H1 (cell line): ENCODE data around the gene ISL2. TPM values are rescaled to one million over a fixed set of nuclear protein-coding genes. Genes with fewer than 3 reads are reported as not detected.
A peak's percentile ranks its signal among the peaks of the same experiment; 100 is the strongest.

Source experiments
- CTCF ChIA-PET: fragments of 300-600 bp; sonication (Branson Sonifier 250); formaldehyde crosslinking; loops from one replicate; lab custom pipeline; 2021; ENCODE audit not compliant: partially characterized antibody; lab: Charles Lee
- POLR2A ChIA-PET: fragments of 300-600 bp; sonication (Branson Sonifier 250); formaldehyde crosslinking; loops from one replicate; lab custom pipeline; 2021; ENCODE audit warnings: inconsistent platforms; ENCODE audit not compliant: partially characterized antibody; lab: Charles Lee
- DNase-seq, 2 experiments: peaks; one replicate each; pipeline versions ENCODE4 v3.0.0 to v3.0.0-alpha.2; 2010 to 2022; ENCODE audit warnings: low spot score in 2 of 2, low read depth in 1 of 2, mixed read lengths in 1 of 2
- FAIRE-seq: peaks from 2 replicates; lab custom pipeline; 2011; peaks lifted over from hg19 to GRCh38; lab: Jason Lieb, UNC
- H2AFZ ChIP-seq: 2 replicates; pipeline ENCODE4 v1.8.1; 2012; ENCODE audit warnings: low read length, inconsistent platforms
- H2AK5ac ChIP-seq: 2 replicates; pipeline ENCODE4 v1.6.1; 2013; ENCODE audit warnings: low read depth, low read length
- H2BK120ac ChIP-seq: replicated peaks from 2 replicates; pipeline ENCODE3; 2013; ENCODE audit warnings: low read depth, low read length, inconsistent platforms
- H2BK12ac ChIP-seq: 2 replicates; pipeline ENCODE4 v1.6.1; 2013; ENCODE audit warnings: low read depth, low read length
- H2BK15ac ChIP-seq: 2 replicates; pipeline ENCODE4 v1.6.1; 2013; ENCODE audit warnings: low read length
- H2BK20ac ChIP-seq: 2 replicates; pipeline ENCODE4 v1.6.1; 2013; ENCODE audit warnings: low read length
- H2BK5ac ChIP-seq: 2 replicates; pipeline ENCODE4 v1.6.1; 2013; ENCODE audit warnings: low read depth, low read length
- H3K14ac ChIP-seq: 2 replicates; pipeline ENCODE4 v1.6.1; 2013; ENCODE audit warnings: inconsistent platforms; ENCODE audit not compliant: insufficient read length
- H3K18ac ChIP-seq: 2 replicates; pipeline ENCODE4 v1.6.1; 2013; ENCODE audit warnings: low read length; ENCODE audit errors: extremely low read depth
- H3K23ac ChIP-seq: 2 replicates; pipeline ENCODE4 v1.6.1; 2013; ENCODE audit warnings: inconsistent platforms; ENCODE audit not compliant: insufficient read length
- H3K23me2 ChIP-seq: 2 replicates; pipeline ENCODE4 v1.6.1; 2013; ENCODE audit warnings: low read depth, low read length
- H3K27ac ChIP-seq: 2 replicates; pipeline ENCODE4 v1.6.1; 2011; ENCODE audit warnings: low read depth, low read length, inconsistent platforms
- H3K27me3 ChIP-seq, 4 experiments: replicated peaks in 1 of 4; 1 replicate in 1 of 4; 2 replicates in 3 of 4; pipeline versions ENCODE4 v1.6.1 to v1.8.1; 2011 to 2013; ENCODE audit warnings: low read length in 3 of 4, mild to moderate bottlenecking in 3 of 4, inconsistent platforms in 2 of 4, mixed read lengths in 2 of 4, moderate library complexity in 1 of 4; ENCODE audit not compliant: control insufficient read depth in 3 of 4, insufficient read depth in 3 of 4; ENCODE audit errors: extremely low read depth in 1 of 4
- H3K36me3 ChIP-seq, 4 experiments: 2 replicates each; pipeline versions ENCODE4 v1.6.1 to v1.8.1; 2011 to 2013; ENCODE audit warnings: mild to moderate bottlenecking in 4 of 4, low read length in 3 of 4, moderate library complexity in 2 of 4, control low read depth in 1 of 4, inconsistent platforms in 1 of 4; ENCODE audit not compliant: insufficient read depth in 4 of 4, control insufficient read depth in 2 of 4
- H3K4ac ChIP-seq: replicated peaks from 2 replicates; pipeline ENCODE3; 2013; ENCODE audit warnings: low read length, low read depth, mixed read lengths, inconsistent platforms; ENCODE audit not compliant: insufficient read length
- H3K4me1 ChIP-seq, 4 experiments: replicated peaks in 1 of 4; 1 replicate in 1 of 4; 2 replicates in 3 of 4; pipeline versions ENCODE4 v1.6.1 to v1.8.1; 2011 to 2013; ENCODE audit warnings: low read length in 3 of 4, inconsistent platforms in 2 of 4, mixed read lengths in 1 of 4; ENCODE audit not compliant: insufficient read depth in 4 of 4, control insufficient read depth in 3 of 4
- H3K4me2 ChIP-seq, 2 experiments: 2 replicates each; pipeline versions ENCODE4 v1.6.1 to v1.8.1; 2011 to 2013; ENCODE audit warnings: low read depth in 2 of 2, low read length in 2 of 2, control low read depth in 1 of 2, inconsistent platforms in 1 of 2, mild to moderate bottlenecking in 1 of 2; ENCODE audit not compliant: insufficient read depth in 1 of 2
- H3K4me3 ChIP-seq, 4 experiments: fragments of 200-600, 300-600 bp in 1 of 4; sonication (generic), shearing (Covaris generic), sonication (Bioruptor Twin) in 1 of 4; 2 replicates each; pipeline versions ENCODE4 v1.5.1 to v1.8.1; 2011 to 2016; ENCODE audit warnings: low read length in 4 of 4, low read depth in 3 of 4, control low read depth in 2 of 4, inconsistent platforms in 2 of 4, mild to moderate bottlenecking in 2 of 4, mixed read lengths in 1 of 4, moderate library complexity in 1 of 4; ENCODE audit not compliant: insufficient read depth in 2 of 4; ENCODE audit errors: extremely low read depth in 1 of 4
- H3K56ac ChIP-seq: replicated peaks from 2 replicates; pipeline ENCODE3; 2013; ENCODE audit warnings: low read depth, mild to moderate bottlenecking, mixed read lengths, low read length, inconsistent platforms; ENCODE audit not compliant: insufficient read length
- H3K79me1 ChIP-seq: 2 replicates; pipeline ENCODE4 v1.6.1; 2013; ENCODE audit warnings: low read depth, low read length, control low read depth
- H3K79me2 ChIP-seq, 2 experiments: 2 replicates each; pipeline versions ENCODE4 v1.6.1 to v1.8.1; 2012 to 2013; ENCODE audit warnings: low read length in 2 of 2, mild to moderate bottlenecking in 2 of 2, inconsistent platforms in 1 of 2; ENCODE audit not compliant: insufficient read depth in 2 of 2, control insufficient read depth in 1 of 2
- H3K9ac ChIP-seq, 4 experiments: replicated peaks in 1 of 4; 1 replicate in 1 of 4; 2 replicates in 3 of 4; pipeline versions ENCODE4 v1.6.1 to v1.8.1; 2011 to 2013; ENCODE audit warnings: low read depth in 3 of 4, low read length in 3 of 4, control low read depth in 2 of 4, mild to moderate bottlenecking in 2 of 4, moderate library complexity in 2 of 4, inconsistent platforms in 1 of 4; ENCODE audit errors: extremely low read depth in 1 of 4
- H3K9me3 ChIP-seq, 2 experiments: 2 replicates each; pipeline versions ENCODE4 v1.6.1 to v1.8.1; 2012 to 2013; ENCODE audit warnings: mild to moderate bottlenecking in 2 of 2, moderate library complexity in 2 of 2, control low read depth in 1 of 2, inconsistent platforms in 1 of 2, low read depth in 1 of 2, low read length in 1 of 2, mixed read lengths in 1 of 2; ENCODE audit not compliant: insufficient read depth in 2 of 2
- H4K20me1 ChIP-seq, 2 experiments: replicated peaks in 1 of 2; 2 replicates each; pipeline versions ENCODE3 to v1.8.1; 2011 to 2013; ENCODE audit warnings: inconsistent platforms in 2 of 2, low read length in 2 of 2, mild to moderate bottlenecking in 1 of 2; ENCODE audit not compliant: insufficient read depth in 2 of 2, control insufficient read depth in 1 of 2
- H4K5ac ChIP-seq: 2 replicates; pipeline ENCODE4 v1.6.1; 2013; ENCODE audit warnings: low read length, low read depth, mixed read lengths, inconsistent platforms; ENCODE audit not compliant: insufficient read length
- H4K8ac ChIP-seq: 2 replicates; pipeline ENCODE4 v1.8.0; 2013; ENCODE audit warnings: mild to moderate bottlenecking, moderate library complexity, low read length, inconsistent platforms; ENCODE audit not compliant: insufficient read depth; ENCODE audit errors: extremely low read depth
- H4K91ac ChIP-seq: replicated peaks from 2 replicates; pipeline ENCODE3; 2013; ENCODE audit warnings: low read length, mixed read lengths, inconsistent platforms; ENCODE audit not compliant: insufficient read length
- CBX8 ChIP-seq: fragments of 300-800, 300-1000 bp; sonication (generic); IDR thresholded peaks from 2 replicates; pipeline ENCODE4 v1.7.1; 2016; ENCODE audit warnings: low read depth, low read length, borderline replicate concordance
- RAD21 ChIP-seq, 2 experiments: IDR thresholded peaks in 1 of 2; conservative IDR thresholded peaks in 1 of 2; 2 replicates each; pipeline ENCODE4 v1.6.1; 2011; ENCODE audit warnings: low read depth in 2 of 2, low read length in 2 of 2, improper control_type of control experiment in 1 of 2, inconsistent platforms in 1 of 2, mild to moderate bottlenecking in 1 of 2, moderate library complexity in 1 of 2
- WGBS, 2 experiments: shearing (Covaris generic) in 1 of 2; methylation state at CpG; one replicate each; pipeline versions ENCODE4 v1.1.6 to v1.1.7; 2013 to 2015; ENCODE audit warnings: low lambda C conversion rate in 2 of 2, mixed read lengths in 2 of 2, inconsistent platforms in 1 of 2, low coverage in 1 of 2, missing lambda C conversion rate in 1 of 2; ENCODE audit not compliant: insufficient replicate concordance in 2 of 2, insufficient coverage in 1 of 2, insufficient read length in 1 of 2; ENCODE audit errors: extremely low coverage in 1 of 2, missing lambda C conversion rate in 1 of 2; 5-methylcytosine and 5-hydroxymethylcytosine counted together
- polyA plus RNA-seq, 7 experiments: library from polyadenylated mRNA; depleted of rRNA in 3 of 7; stranded (reverse) in 5 of 7; unstranded in 2 of 7; fragments of >200 nt in 5 of 7; fragments of 200-250 nt in 2 of 7; gene quantifications; 1 replicate in 5 of 7; 2 replicates in 1 of 7; 4 replicates in 1 of 7; pipeline versions ENCODE4 v1.2.1 to v1.2.3, GENCODE V29; 2011 to 2013; ENCODE audit warnings: missing spikeins in 2 of 7, mixed read lengths in 2 of 7
- total RNA-seq: library from RNA; stranded (reverse); fragmentation: NEBNext Ultra II Directional; extraction: Animal tissue kit (Norgen Biotek cat#: 25700); gene quantifications from 2 replicates; pipeline ENCODE4 v1.2.1, GENCODE V29; 2021

The ISL2 gene
- total and polyA plus RNA-seq, 2 of the 8 experiments (the other 6 are each of a cell fraction or from before 2014, with no cell fraction given), result 0.32 to 0.99 TPM

- Histone ChIP-seq H3K56ac (no peak overlapping the region), H2AK5ac (no peak overlapping the region), H3K23ac (no peak overlapping the region), H2BK120ac (no peak overlapping the region), H2BK12ac (no peak overlapping the region), H3K23me2 (peaks cover 13% of the 10 kb centered on the region; the same call in 1 of the 2 replicates), H4K5ac (no peak overlapping the region), H3K27me3 (peaks cover 75 to 97% (median 85%) of the 10 kb centered on the region in 4 experiments), H4K8ac (no peak overlapping the region), H3K4me2 (peak overlapping the region; percentile 77 to 84), H3K27ac (no peak overlapping the region), H3K4me1 (peaks cover 0 to 21% (median 14%) of the 10 kb centered on the region in 4 experiments; a peak in 6 of 7 replicates), H4K91ac (no peak overlapping the region), H2BK20ac (no peak overlapping the region), H3K18ac (no peak overlapping the region), H3K79me1 (no peaks in the 10 kb centered on the region), H3K9ac (no peak overlapping the region), H3K36me3 (peaks cover 0 to 16% (median 0%) of the 10 kb centered on the region in 4 experiments; a peak in 1 of 8 replicates), H3K9me3 (peaks cover 0 to 10% of the 10 kb centered on the region in 2 experiments; a peak in 1 of 4 replicates), H2BK15ac (no peak overlapping the region), H3K4ac (no peak overlapping the region), H2AFZ (no peak overlapping the region), H3K79me2 (no peaks in the 10 kb centered on the region), H3K14ac (no peak overlapping the region), H4K20me1 (peaks cover 5 to 16% of the 10 kb centered on the region in 2 experiments), H3K4me3 (peak overlapping the region in 1 of 4 experiments; percentile 62; a peak in 2 of 8 replicates), H2BK5ac (no peak overlapping the region)
- WGBS, 2 experiments, result 3% methylated on average over 3 of the region's 3 CpGs; no CpG with 5 or more reads in 1 of the 2 experiments
- TF ChIP-seq RAD21 (IDR thresholded peaks at IDR 0.05 in 1 of 2, conservative IDR thresholded peaks at IDR 0.05 in 1 of 2; ENCODE audit: low read depth in 2 of 2, low read length in 2 of 2), result no peak
- peak; percentile 74; the same call in 1 of the 2 replicates for TF ChIP-seq CBX8
- DNase-seq (no peak), FAIRE-seq (no peak)
- CTCF ChIA-PET, result interaction anchor here (0.5 to 3.6 kb wide), 5 partner anchors 9 to 378 kb away, joined by 3 to 22 read pairs (median 3); no protein-coding TSS in a partner anchor
- POLR2A ChIA-PET, result interaction anchor here (1.2 to 5.0 kb wide), 3 partner anchors 8 to 586 kb away, joined by 5 to 55 read pairs (median 6); partner anchors contain the start of genes ISL2 and RCN2
Measured at GRCh38 chr15:76344893-76345582, 8.5 kb downstream of the ISL2 start.
